Ascending aorta (tissue), 2 donors: Measurements from ENCODE around the gene LYSMD2. TPM values are rescaled to one million over a fixed set of nuclear protein-coding genes. Genes with fewer than 3 reads are reported as not detected.

ENCODE experiments used
- DNase-seq, 2 donors: peaks; one replicate each; pipeline ENCODE4 v3.0.0-alpha.2; 2019; ENCODE audit warnings: low spot score in 2 of 2
- H3K27ac ChIP-seq, 2 donors: fragments of 200-600 bp; sonication (generic); one replicate each; pipeline ENCODE4 v1.5.1; 2016 to 2017; ENCODE audit warnings: mild to moderate bottlenecking in 1 of 2
- H3K27me3 ChIP-seq: fragments of 200-600 bp; sonication (generic); one replicate; pipeline ENCODE4 v1.5.1; 2017
- H3K36me3 ChIP-seq, 2 donors: fragments of 200-600 bp; sonication (generic); one replicate each; pipeline ENCODE4 v1.5.1; 2016
- H3K4me1 ChIP-seq, 2 donors: fragments of 200-600 bp; sonication (generic); one replicate each; pipeline ENCODE4 v1.5.1; 2016 to 2017; ENCODE audit warnings: mild to moderate bottlenecking in 1 of 2
- H3K4me3 ChIP-seq, 2 donors: fragments of 200-600 bp; sonication (generic); one replicate each; pipeline ENCODE4 v1.5.1; 2016 to 2017; ENCODE audit warnings: mild to moderate bottlenecking in 1 of 2
- H3K9me3 ChIP-seq, 2 donors: fragments of 200-600 bp; sonication (generic); one replicate each; pipeline ENCODE4 v1.5.1; 2016
- CTCF ChIP-seq, 3 experiments: fragments of 200-600 bp in 2 of 3; fragments of 450-650 bp in 1 of 3; sonication (generic) in 2 of 3; IDR thresholded peaks; one replicate each; pipeline ENCODE4 v1.5.1; 2016 to 2019; ENCODE audit warnings: antibody characterized with exemption in 3 of 3, mild to moderate bottlenecking in 1 of 3, moderate library complexity in 1 of 3
- intact Hi-C: fragments of 100-400 bp; cut with DNase I; formaldehyde crosslinking; loops from one replicate; pipeline ENCODE4 v1.15.1; 2023
- total RNA-seq: library from RNA; depleted of rRNA; stranded (reverse); fragments of >200 nt; gene quantifications from one replicate; pipeline ENCODE4 v1.1.0, GENCODE V29; 2016

Gene LYSMD2
- total RNA-seq, 1 donor from 2014 or later: 45.3 TPM

GRCh38 chr15:51699373-51699772, 38.1 kb downstream of the LYSMD2 start:
- no peak for TF ChIP-seq CTCF (IDR thresholded peaks at IDR 0.05)

GRCh38 chr15:51697163-51697562, 40.3 kb downstream of the LYSMD2 start:
- Histone ChIP-seq H3K9me3 (no peaks in the 10 kb centered on the region), H3K27me3 (no peaks in the 10 kb centered on the region), H3K4me3 (no peak overlapping the region), H3K27ac (no peak overlapping the region), H3K4me1 (no peaks in the 10 kb centered on the region), H3K36me3 (no peaks in the 10 kb centered on the region)
- intact Hi-C loops: no loop called here
- no peak for DNase-seq
- TF ChIP-seq CTCF (IDR thresholded peaks at IDR 0.05): no peak

More at GRCh38 chr15:51699373-51699772, 38.1 kb downstream of the LYSMD2 start:
- intact Hi-C loops: no loop called here
- H3K4me1 ChIP-seq: no peaks in the 10 kb centered on the region
- DNase-seq: no peak
- H3K36me3 ChIP-seq: no peaks in the 10 kb centered on the region
- H3K27ac ChIP-seq: no peak overlapping the region
- no peaks in the 10 kb centered on the region for H3K9me3 ChIP-seq
- H3K27me3 ChIP-seq: no peaks in the 10 kb centered on the region
- no peak overlapping the region for H3K4me3 ChIP-seq

GRCh38 chr15:51696566-51696965, 40.9 kb downstream of the LYSMD2 start:
- Histone ChIP-seq H3K4me3 (no peak overlapping the region), H3K9me3 (no peaks in the 10 kb centered on the region), H3K27me3 (no peaks in the 10 kb centered on the region), H3K36me3 (no peaks in the 10 kb centered on the region), H3K4me1 (no peaks in the 10 kb centered on the region), H3K27ac (no peak overlapping the region)
- TF ChIP-seq CTCF (IDR thresholded peaks at IDR 0.05): no peak
- intact Hi-C loops: no loop called here
- DNase-seq: no peak

DNA sequence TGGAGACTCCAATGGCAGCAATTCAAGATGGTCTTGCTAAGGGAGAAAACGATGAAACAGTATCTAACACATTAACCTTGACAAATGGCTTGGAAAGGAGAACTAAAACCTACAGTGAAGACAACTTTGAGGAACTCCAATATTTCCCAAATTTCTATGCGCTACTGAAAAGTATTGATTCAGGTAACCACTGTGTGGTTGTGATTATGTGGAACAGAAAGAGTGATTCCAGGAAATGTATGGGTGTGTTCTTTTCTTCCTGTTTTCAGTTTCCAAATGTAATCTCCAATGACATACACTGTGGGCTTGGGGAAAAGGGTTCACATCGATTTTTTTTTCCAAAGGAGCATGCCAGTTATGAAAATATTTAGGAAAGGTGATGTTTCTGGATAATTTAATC, 45.3 kb downstream of the LYSMD2 start:
- no peak for DNase-seq
- Histone ChIP-seq H3K27me3 (no peaks in the 10 kb centered on the region), H3K4me1 (no peaks in the 10 kb centered on the region), H3K4me3 (no peak overlapping the region), H3K36me3 (no peaks in the 10 kb centered on the region), H3K27ac (no peak overlapping the region), H3K9me3 (no peaks in the 10 kb centered on the region)
- TF ChIP-seq CTCF (IDR thresholded peaks at IDR 0.05): no peak
- intact Hi-C loops: no loop called here

DNA sequence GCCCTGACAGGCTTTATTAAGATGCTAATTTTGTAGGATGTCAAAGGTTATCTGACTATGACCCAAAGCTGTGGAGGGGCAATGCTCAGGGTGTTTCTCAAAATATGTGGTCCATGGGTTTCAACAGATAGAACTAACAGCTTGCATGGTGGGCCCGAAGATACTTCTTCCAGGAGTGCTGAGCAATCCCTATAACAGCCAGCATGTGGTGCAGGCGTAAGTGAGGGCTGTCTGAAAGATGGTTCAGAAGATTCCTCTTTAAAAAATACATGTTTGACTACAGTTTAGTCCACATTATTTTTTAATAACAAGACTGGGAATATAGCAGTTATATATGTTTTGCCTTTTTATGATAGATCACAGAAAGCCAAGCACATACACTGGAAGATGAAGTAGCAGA, 48.6 kb downstream of the LYSMD2 start:
- TF ChIP-seq CTCF (IDR thresholded peaks at IDR 0.05): no peak
- Histone ChIP-seq H3K27me3 (no peaks in the 10 kb centered on the region), H3K4me3 (no peak overlapping the region), H3K27ac (no peak overlapping the region), H3K36me3 (no peaks in the 10 kb centered on the region), H3K9me3 (no peaks in the 10 kb centered on the region), H3K4me1 (no peaks in the 10 kb centered on the region)
- no peak for DNase-seq
- intact Hi-C loops: no loop called here

GRCh38 chr15:51687565-51687964, 49.9 kb downstream of the LYSMD2 start:
- no peak overlapping the region for H3K27ac ChIP-seq
- intact Hi-C loops: no loop called here
- DNase-seq: no peak
- no peaks in the 10 kb centered on the region for H3K9me3 ChIP-seq
- H3K36me3 ChIP-seq: no peaks in the 10 kb centered on the region
- H3K27me3 ChIP-seq: no peaks in the 10 kb centered on the region
- no peaks in the 10 kb centered on the region for H3K4me1 ChIP-seq
- no peak for TF ChIP-seq CTCF (IDR thresholded peaks at IDR 0.05)
- H3K4me3 ChIP-seq: no peak overlapping the region
